A549 treated with dexamethasone at 1 μM for 4 hours (cell line): Measurements from ENCODE around the gene SIGLEC10. TPM values are rescaled to one million over a fixed set of nuclear protein-coding genes. Genes with fewer than 3 reads are reported as not detected.

ENCODE experiments used
- total RNA-seq: library from RNA; stranded (reverse); fragments of 200-300 nt; extraction: Qiagen RNA extraction; gene quantifications from 5 replicates; pipeline ENCODE4 v1.2.3, GENCODE V29; 2022

SIGLEC10 gene, protein sequence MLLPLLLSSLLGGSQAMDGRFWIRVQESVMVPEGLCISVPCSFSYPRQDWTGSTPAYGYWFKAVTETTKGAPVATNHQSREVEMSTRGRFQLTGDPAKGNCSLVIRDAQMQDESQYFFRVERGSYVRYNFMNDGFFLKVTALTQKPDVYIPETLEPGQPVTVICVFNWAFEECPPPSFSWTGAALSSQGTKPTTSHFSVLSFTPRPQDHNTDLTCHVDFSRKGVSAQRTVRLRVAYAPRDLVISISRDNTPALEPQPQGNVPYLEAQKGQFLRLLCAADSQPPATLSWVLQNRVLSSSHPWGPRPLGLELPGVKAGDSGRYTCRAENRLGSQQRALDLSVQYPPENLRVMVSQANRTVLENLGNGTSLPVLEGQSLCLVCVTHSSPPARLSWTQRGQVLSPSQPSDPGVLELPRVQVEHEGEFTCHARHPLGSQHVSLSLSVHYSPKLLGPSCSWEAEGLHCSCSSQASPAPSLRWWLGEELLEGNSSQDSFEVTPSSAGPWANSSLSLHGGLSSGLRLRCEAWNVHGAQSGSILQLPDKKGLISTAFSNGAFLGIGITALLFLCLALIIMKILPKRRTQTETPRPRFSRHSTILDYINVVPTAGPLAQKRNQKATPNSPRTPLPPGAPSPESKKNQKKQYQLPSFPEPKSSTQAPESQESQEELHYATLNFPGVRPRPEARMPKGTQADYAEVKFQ
- total RNA-seq, result 0.02 to 0.06 TPM in 2 of 5 replicates, not detected in the others

GRCh38 chr19:51417107-51417809 is at the start of gene SIGLEC10:
Gene SIGLEC10, minus strand, starts transcription at chr19:51417642. Its CDS starts 61 bp downstream, at chr19:51417581.

DNA sequence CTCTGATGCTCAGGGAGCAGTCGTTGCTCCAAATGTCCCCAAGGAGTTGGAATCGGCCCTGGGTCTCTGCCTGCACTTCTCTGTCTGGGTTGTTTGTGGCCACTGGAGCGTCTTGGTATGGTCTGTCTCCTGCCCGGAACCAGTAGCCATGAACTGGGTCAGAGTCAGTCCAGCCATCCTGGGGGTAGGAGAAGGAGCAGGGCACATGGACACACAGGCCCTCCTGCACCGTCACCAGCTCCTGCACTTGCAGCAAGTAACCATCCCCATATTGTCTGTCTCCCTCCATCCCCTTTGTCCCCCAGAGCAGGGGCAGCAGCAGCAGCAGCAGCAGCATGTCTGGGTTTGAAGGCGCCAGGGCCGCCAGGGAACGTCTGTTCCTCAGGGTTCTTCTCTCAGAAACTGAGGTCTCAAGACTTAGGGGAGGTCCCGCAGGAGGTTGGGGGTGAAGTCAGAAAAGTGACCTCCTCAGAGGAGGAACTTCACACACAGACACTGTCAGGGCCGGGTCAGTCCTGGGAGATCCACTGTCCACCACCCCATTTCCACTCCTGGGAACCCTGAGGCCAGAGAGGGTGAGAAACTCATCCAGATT is 40.7 kb upstream of the SIGLEC10 start, which contains the start of gene SIGLEC8:
SIGLEC8 (minus strand) TSS at position 404 of the 595 bp plus-strand sequence; CDS start at position 337, 67 bp downstream.

DNA sequence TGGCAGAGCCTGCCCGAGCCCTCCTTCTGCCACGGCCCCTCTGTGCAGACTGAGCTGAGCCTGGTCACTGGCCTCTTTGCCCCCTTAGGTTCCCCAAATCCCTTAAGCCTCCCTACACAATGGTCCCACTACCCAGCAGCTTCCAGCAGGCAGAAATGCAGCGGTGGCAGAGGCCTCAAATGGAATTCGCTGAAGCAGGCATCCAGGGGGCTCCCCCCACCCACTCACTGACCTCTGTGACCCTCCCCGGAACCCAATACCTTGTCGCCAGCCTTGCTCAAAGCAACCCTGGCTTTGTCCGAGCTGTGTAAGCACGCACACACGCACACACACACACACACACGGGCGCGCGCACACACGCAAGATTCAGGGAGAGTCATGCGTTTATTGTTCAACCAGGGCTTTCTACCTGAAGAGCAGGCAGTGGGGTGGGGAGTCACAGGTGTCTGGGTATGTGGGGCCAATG is 29.5 kb downstream of the SIGLEC10 start, which contains the start of gene LIM2:
LIM2 (minus strand) TSS at position 51 of the 466 bp plus-strand sequence. CDS start 531 bp downstream, outside the sequence.

GRCh38 chr19:51372649-51373504 is 44.6 kb downstream of the SIGLEC10 start, which contains the start of gene NKG7:
Gene NKG7, minus strand, starts transcription at chr19:51372654. Its CDS starts 119 bp downstream, at chr19:51372535.

GRCh38 chr19:51368366-51369282 is 48.8 kb downstream of the SIGLEC10 start, which contains the start of gene CLDND2:
Gene CLDND2, minus strand, starts transcription at chr19:51369003. Its CDS starts 426 bp downstream, at chr19:51368577.

GRCh38 chr19:51365965-51366388 is 51.5 kb downstream of the SIGLEC10 start, which contains the start of gene ETFB:
Gene ETFB, minus strand, starts transcription at chr19:51366388. Its CDS starts 62 bp downstream, at chr19:51366326.

Other genes starting within 250 kb of the SIGLEC10 start
- 0.06 to 0.08 TPM (median 0.07 TPM) in 3 of 5 replicates, not detected in the others for gene CD33, start 192.6 kb downstream of the SIGLEC10 start, total RNA-seq
- 0.08 TPM in 1 of 5 replicates, not detected in the others for gene SIGLECL1, start 166.6 kb downstream of the SIGLEC10 start, total RNA-seq
- gene IGLON5, start 106.0 kb downstream of the SIGLEC10 start, total RNA-seq, result 0.06 to 0.13 TPM (median 0.07 TPM) in 4 of 5 replicates, not detected in the other
- 8.5 to 16.3 TPM (median 15.6 TPM) in 5 replicates for gene VSIG10L, start 75.5 kb downstream of the SIGLEC10 start, total RNA-seq
- gene ETFB, start 51.3 kb downstream of the SIGLEC10 start, total RNA-seq, result 223 to 280 TPM (median 242 TPM) in 5 replicates
- gene CLDND2, start 48.6 kb downstream of the SIGLEC10 start, total RNA-seq, result 8.9 to 13.0 TPM (median 12.9 TPM) in 5 replicates
- not detected in 5 replicates for gene NKG7, start 45.0 kb downstream of the SIGLEC10 start, total RNA-seq
- not detected in 5 replicates for gene LIM2, start 29.7 kb downstream of the SIGLEC10 start, total RNA-seq
- not detected in 5 replicates for gene C19orf84, start 27.1 kb downstream of the SIGLEC10 start, total RNA-seq
- gene SIGLEC8, start 40.8 kb upstream of the SIGLEC10 start, total RNA-seq, result not detected in 5 replicates
- gene CEACAM18, start 60.9 kb upstream of the SIGLEC10 start, total RNA-seq, result not detected in 5 replicates
- gene SIGLEC12, start 84.2 kb upstream of the SIGLEC10 start, total RNA-seq, result not detected in 5 replicates
- gene SIGLEC6, start 114.0 kb upstream of the SIGLEC10 start, total RNA-seq, result not detected in 5 replicates
- 2.3 to 5.0 TPM (median 3.6 TPM) in 5 replicates for gene ZNF175, start 153.6 kb upstream of the SIGLEC10 start, total RNA-seq
- not detected in 5 replicates for gene SIGLEC5, start 212.8 kb upstream of the SIGLEC10 start, total RNA-seq
- 0.07 to 0.11 TPM (median 0.08 TPM) in 3 of 5 replicates, not detected in the others for gene SIGLEC14, start 229.2 kb upstream of the SIGLEC10 start, total RNA-seq